H1 (cell line): ENCODE data around the gene JAKMIP1. TPM values are rescaled to one million over a fixed set of nuclear protein-coding genes. Genes with fewer than 3 reads are reported as not detected.

Source experiments
- CTCF ChIA-PET: fragments of 300-600 bp; sonication (Branson Sonifier 250); formaldehyde crosslinking; loops from one replicate; lab custom pipeline; 2021; ENCODE audit not compliant: partially characterized antibody; lab: Charles Lee
- POLR2A ChIA-PET: fragments of 300-600 bp; sonication (Branson Sonifier 250); formaldehyde crosslinking; loops from one replicate; lab custom pipeline; 2021; ENCODE audit warnings: inconsistent platforms; ENCODE audit not compliant: partially characterized antibody; lab: Charles Lee
- DNase-seq, 2 experiments: peaks; one replicate each; pipeline versions ENCODE4 v3.0.0 to v3.0.0-alpha.2; 2010 to 2022; ENCODE audit warnings: low spot score in 2 of 2, low read depth in 1 of 2, mixed read lengths in 1 of 2
- FAIRE-seq: peaks from 2 replicates; lab custom pipeline; 2011; peaks lifted over from hg19 to GRCh38; lab: Jason Lieb, UNC
- H2AFZ ChIP-seq: 2 replicates; pipeline ENCODE4 v1.8.1; 2012; ENCODE audit warnings: low read length, inconsistent platforms
- H2AK5ac ChIP-seq: 2 replicates; pipeline ENCODE4 v1.6.1; 2013; ENCODE audit warnings: low read depth, low read length
- H2BK120ac ChIP-seq: replicated peaks from 2 replicates; pipeline ENCODE3; 2013; ENCODE audit warnings: low read depth, low read length, inconsistent platforms
- H2BK12ac ChIP-seq: 2 replicates; pipeline ENCODE4 v1.6.1; 2013; ENCODE audit warnings: low read depth, low read length
- H2BK15ac ChIP-seq: 2 replicates; pipeline ENCODE4 v1.6.1; 2013; ENCODE audit warnings: low read length
- H2BK20ac ChIP-seq: 2 replicates; pipeline ENCODE4 v1.6.1; 2013; ENCODE audit warnings: low read length
- H2BK5ac ChIP-seq: 2 replicates; pipeline ENCODE4 v1.6.1; 2013; ENCODE audit warnings: low read depth, low read length
- H3K14ac ChIP-seq: 2 replicates; pipeline ENCODE4 v1.6.1; 2013; ENCODE audit warnings: inconsistent platforms; ENCODE audit not compliant: insufficient read length
- H3K18ac ChIP-seq: 2 replicates; pipeline ENCODE4 v1.6.1; 2013; ENCODE audit warnings: low read length; ENCODE audit errors: extremely low read depth
- H3K23ac ChIP-seq: 2 replicates; pipeline ENCODE4 v1.6.1; 2013; ENCODE audit warnings: inconsistent platforms; ENCODE audit not compliant: insufficient read length
- H3K23me2 ChIP-seq: 2 replicates; pipeline ENCODE4 v1.6.1; 2013; ENCODE audit warnings: low read depth, low read length
- H3K27ac ChIP-seq: 2 replicates; pipeline ENCODE4 v1.6.1; 2011; ENCODE audit warnings: low read depth, low read length, inconsistent platforms
- H3K27me3 ChIP-seq, 4 experiments: replicated peaks in 1 of 4; 1 replicate in 1 of 4; 2 replicates in 3 of 4; pipeline versions ENCODE4 v1.6.1 to v1.8.1; 2011 to 2013; ENCODE audit warnings: low read length in 3 of 4, mild to moderate bottlenecking in 3 of 4, inconsistent platforms in 2 of 4, mixed read lengths in 2 of 4, moderate library complexity in 1 of 4; ENCODE audit not compliant: control insufficient read depth in 3 of 4, insufficient read depth in 3 of 4; ENCODE audit errors: extremely low read depth in 1 of 4
- H3K36me3 ChIP-seq, 4 experiments: 2 replicates each; pipeline versions ENCODE4 v1.6.1 to v1.8.1; 2011 to 2013; ENCODE audit warnings: mild to moderate bottlenecking in 4 of 4, low read length in 3 of 4, moderate library complexity in 2 of 4, control low read depth in 1 of 4, inconsistent platforms in 1 of 4; ENCODE audit not compliant: insufficient read depth in 4 of 4, control insufficient read depth in 2 of 4
- H3K4ac ChIP-seq: replicated peaks from 2 replicates; pipeline ENCODE3; 2013; ENCODE audit warnings: low read length, low read depth, mixed read lengths, inconsistent platforms; ENCODE audit not compliant: insufficient read length
- H3K4me1 ChIP-seq, 4 experiments: replicated peaks in 1 of 4; 1 replicate in 1 of 4; 2 replicates in 3 of 4; pipeline versions ENCODE4 v1.6.1 to v1.8.1; 2011 to 2013; ENCODE audit warnings: low read length in 3 of 4, inconsistent platforms in 2 of 4, mixed read lengths in 1 of 4; ENCODE audit not compliant: insufficient read depth in 4 of 4, control insufficient read depth in 3 of 4
- H3K4me2 ChIP-seq, 2 experiments: 2 replicates each; pipeline versions ENCODE4 v1.6.1 to v1.8.1; 2011 to 2013; ENCODE audit warnings: low read depth in 2 of 2, low read length in 2 of 2, control low read depth in 1 of 2, inconsistent platforms in 1 of 2, mild to moderate bottlenecking in 1 of 2; ENCODE audit not compliant: insufficient read depth in 1 of 2
- H3K4me3 ChIP-seq, 4 experiments: fragments of 200-600, 300-600 bp in 1 of 4; sonication (generic), shearing (Covaris generic), sonication (Bioruptor Twin) in 1 of 4; 2 replicates each; pipeline versions ENCODE4 v1.5.1 to v1.8.1; 2011 to 2016; ENCODE audit warnings: low read length in 4 of 4, low read depth in 3 of 4, control low read depth in 2 of 4, inconsistent platforms in 2 of 4, mild to moderate bottlenecking in 2 of 4, mixed read lengths in 1 of 4, moderate library complexity in 1 of 4; ENCODE audit not compliant: insufficient read depth in 2 of 4; ENCODE audit errors: extremely low read depth in 1 of 4
- H3K56ac ChIP-seq: replicated peaks from 2 replicates; pipeline ENCODE3; 2013; ENCODE audit warnings: low read depth, mild to moderate bottlenecking, mixed read lengths, low read length, inconsistent platforms; ENCODE audit not compliant: insufficient read length
- H3K79me1 ChIP-seq: 2 replicates; pipeline ENCODE4 v1.6.1; 2013; ENCODE audit warnings: low read depth, low read length, control low read depth
- H3K79me2 ChIP-seq, 2 experiments: 2 replicates each; pipeline versions ENCODE4 v1.6.1 to v1.8.1; 2012 to 2013; ENCODE audit warnings: low read length in 2 of 2, mild to moderate bottlenecking in 2 of 2, inconsistent platforms in 1 of 2; ENCODE audit not compliant: insufficient read depth in 2 of 2, control insufficient read depth in 1 of 2
- H3K9ac ChIP-seq, 4 experiments: replicated peaks in 1 of 4; 1 replicate in 1 of 4; 2 replicates in 3 of 4; pipeline versions ENCODE4 v1.6.1 to v1.8.1; 2011 to 2013; ENCODE audit warnings: low read depth in 3 of 4, low read length in 3 of 4, control low read depth in 2 of 4, mild to moderate bottlenecking in 2 of 4, moderate library complexity in 2 of 4, inconsistent platforms in 1 of 4; ENCODE audit errors: extremely low read depth in 1 of 4
- H3K9me3 ChIP-seq, 2 experiments: 2 replicates each; pipeline versions ENCODE4 v1.6.1 to v1.8.1; 2012 to 2013; ENCODE audit warnings: mild to moderate bottlenecking in 2 of 2, moderate library complexity in 2 of 2, control low read depth in 1 of 2, inconsistent platforms in 1 of 2, low read depth in 1 of 2, low read length in 1 of 2, mixed read lengths in 1 of 2; ENCODE audit not compliant: insufficient read depth in 2 of 2
- H4K20me1 ChIP-seq, 2 experiments: replicated peaks in 1 of 2; 2 replicates each; pipeline versions ENCODE3 to v1.8.1; 2011 to 2013; ENCODE audit warnings: inconsistent platforms in 2 of 2, low read length in 2 of 2, mild to moderate bottlenecking in 1 of 2; ENCODE audit not compliant: insufficient read depth in 2 of 2, control insufficient read depth in 1 of 2
- H4K5ac ChIP-seq: 2 replicates; pipeline ENCODE4 v1.6.1; 2013; ENCODE audit warnings: low read length, low read depth, mixed read lengths, inconsistent platforms; ENCODE audit not compliant: insufficient read length
- H4K8ac ChIP-seq: 2 replicates; pipeline ENCODE4 v1.8.0; 2013; ENCODE audit warnings: mild to moderate bottlenecking, moderate library complexity, low read length, inconsistent platforms; ENCODE audit not compliant: insufficient read depth; ENCODE audit errors: extremely low read depth
- H4K91ac ChIP-seq: replicated peaks from 2 replicates; pipeline ENCODE3; 2013; ENCODE audit warnings: low read length, mixed read lengths, inconsistent platforms; ENCODE audit not compliant: insufficient read length
- CBX5 ChIP-seq: fragments of 300-800, 300-1000 bp; sonication (generic); IDR thresholded peaks from 2 replicates; pipeline ENCODE4 v1.7.1; 2016; ENCODE audit warnings: antibody characterized with exemption, low read length, low read depth
- GTF2F1 ChIP-seq: IDR thresholded peaks from 2 replicates; pipeline ENCODE4 v1.6.1; 2012; ENCODE audit warnings: low read depth, low read length, improper control_type of control experiment, borderline replicate concordance
- JUN ChIP-seq: IDR thresholded peaks from 2 replicates; pipeline ENCODE4 v1.6.1; 2011; ENCODE audit warnings: low read depth, mild to moderate bottlenecking, improper control_type of control experiment, low read length
- NANOG ChIP-seq: IDR thresholded peaks from 2 replicates; pipeline ENCODE4 v1.6.1; 2011; ENCODE audit warnings: low read length, low read depth, mild to moderate bottlenecking, inconsistent platforms; ENCODE audit not compliant: insufficient read depth, poor library complexity, severe bottlenecking
- NRF1 ChIP-seq: IDR thresholded peaks from 2 replicates; pipeline ENCODE4 v1.6.1; 2011; ENCODE audit warnings: mild to moderate bottlenecking, low read depth, low read length, improper control_type of control experiment
- RXRA ChIP-seq: IDR thresholded peaks from 2 replicates; pipeline ENCODE4 v1.6.1; 2011; ENCODE audit warnings: low read depth, mild to moderate bottlenecking, low read length, moderate library complexity; ENCODE audit not compliant: insufficient read depth
- SIN3A ChIP-seq, 2 experiments: IDR thresholded peaks in 1 of 2; conservative IDR thresholded peaks in 1 of 2; 2 replicates each; pipeline ENCODE4 v1.6.1; 2011 to 2012; ENCODE audit warnings: low read length in 2 of 2, improper control_type of control experiment in 1 of 2, low read depth in 1 of 2, mild to moderate bottlenecking in 1 of 2
- WGBS, 2 experiments: shearing (Covaris generic) in 1 of 2; methylation state at CpG; one replicate each; pipeline versions ENCODE4 v1.1.6 to v1.1.7; 2013 to 2015; ENCODE audit warnings: low lambda C conversion rate in 2 of 2, mixed read lengths in 2 of 2, inconsistent platforms in 1 of 2, low coverage in 1 of 2, missing lambda C conversion rate in 1 of 2; ENCODE audit not compliant: insufficient replicate concordance in 2 of 2, insufficient coverage in 1 of 2, insufficient read length in 1 of 2; ENCODE audit errors: extremely low coverage in 1 of 2, missing lambda C conversion rate in 1 of 2; 5-methylcytosine and 5-hydroxymethylcytosine counted together
- polyA plus RNA-seq, 7 experiments: library from polyadenylated mRNA; depleted of rRNA in 3 of 7; stranded (reverse) in 5 of 7; unstranded in 2 of 7; fragments of >200 nt in 5 of 7; fragments of 200-250 nt in 2 of 7; gene quantifications; 1 replicate in 5 of 7; 2 replicates in 1 of 7; 4 replicates in 1 of 7; pipeline versions ENCODE4 v1.2.1 to v1.2.3, GENCODE V29; 2011 to 2013; ENCODE audit warnings: missing spikeins in 2 of 7, mixed read lengths in 2 of 7
- total RNA-seq: library from RNA; stranded (reverse); fragmentation: NEBNext Ultra II Directional; extraction: Animal tissue kit (Norgen Biotek cat#: 25700); gene quantifications from 2 replicates; pipeline ENCODE4 v1.2.1, GENCODE V29; 2021

Gene JAKMIP1
- total and polyA plus RNA-seq, 2 of the 8 experiments (the other 6 are each of a cell fraction or from before 2014, with no cell fraction given), result 2.5 to 4.4 TPM

- Histone ChIP-seq H2BK12ac (no peak overlapping the region), H3K79me2 (no peaks in the 10 kb centered on the region), H4K20me1 (peaks cover 0 to 5% of the 10 kb centered on the region in 2 experiments), H4K5ac (no peak overlapping the region), H3K9ac (no peak overlapping the region), H3K56ac (peak overlapping the region; percentile 93), H3K36me3 (no peaks in the 10 kb centered on the region; a peak in 1 of 8 replicates), H3K4me2 (no peak overlapping the region), H2BK5ac (no peak overlapping the region), H3K23ac (no peak overlapping the region), H3K4ac (no peak overlapping the region), H3K23me2 (peaks cover 15% of the 10 kb centered on the region; the same call in 1 of the 2 replicates), H2BK20ac (no peak overlapping the region), H2AK5ac (no peak overlapping the region), H2AFZ (no peak overlapping the region), H2BK15ac (no peak overlapping the region), H4K8ac (peak overlapping the region; percentile 54; the same call in 1 of the 2 replicates), H3K27ac (no peak overlapping the region), H3K14ac (no peak overlapping the region), H2BK120ac (no peak overlapping the region), H3K9me3 (0 out of 4 replicates have a peak, but pooled peaks cover 0 to 2% of the 10 kb centered on the region in 2 experiments), H3K4me1 (peaks cover 0 to 2% (median 1%) of the 10 kb centered on the region in 4 experiments; a peak in 3 of 7 replicates), H3K18ac (no peak overlapping the region), H3K79me1 (peaks cover 5% of the 10 kb centered on the region), H3K27me3 (no peaks in the 10 kb centered on the region), H3K4me3 (no peak overlapping the region), H4K91ac (no peak overlapping the region)
- 71% methylated on average over 4 of the region's 5 CpGs; no CpG with 5 or more reads in 1 of the 2 experiments for WGBS, 2 experiments
- FAIRE-seq, result no peak
- POLR2A ChIA-PET, result no interaction called here
- TF ChIP-seq NANOG, result no peak
- TF ChIP-seq RXRA, result no peak
- no peak for TF ChIP-seq GTF2F1
- no peak for TF ChIP-seq SIN3A (conservative IDR thresholded peaks at IDR 0.05 in 1 of 2, IDR thresholded peaks at IDR 0.05 in 1 of 2; ENCODE audit: low read depth in 1 of 2, low read length in 2 of 2)
- no peak for TF ChIP-seq CBX5
- no peak for TF ChIP-seq NRF1
- no peak for TF ChIP-seq JUN
- DNase-seq, result no peak
- CTCF ChIA-PET, result interaction anchor here (0.9 to 1.3 kb wide), 2 partner anchors 10 to 127 kb away, joined by 3 to 4 read pairs; no protein-coding TSS in a partner anchor
Observed at GRCh38 chr4:6125103-6125651, 75.2 kb downstream of the JAKMIP1 start.
